HEK293 (cell line): ENCODE measurements around the gene DYNLRB1.

Experiments
- ZNF837 ChIP-seq: fragments of 450-650 bp; formaldehyde crosslinking; IDR thresholded peaks from 2 replicates; pipeline ENCODE4 v1.5.1; 2016; ENCODE audit warnings: missing biosample characterization, missing genetic modification characterization
- TF ChIP-seq, protein P1 (sequence below): fragments of 450-650 bp; formaldehyde crosslinking; IDR thresholded peaks from 2 replicates; pipeline ENCODE4 v1.5.1; 2016; ENCODE audit warnings: missing biosample characterization, missing genetic modification characterization

DNA sequence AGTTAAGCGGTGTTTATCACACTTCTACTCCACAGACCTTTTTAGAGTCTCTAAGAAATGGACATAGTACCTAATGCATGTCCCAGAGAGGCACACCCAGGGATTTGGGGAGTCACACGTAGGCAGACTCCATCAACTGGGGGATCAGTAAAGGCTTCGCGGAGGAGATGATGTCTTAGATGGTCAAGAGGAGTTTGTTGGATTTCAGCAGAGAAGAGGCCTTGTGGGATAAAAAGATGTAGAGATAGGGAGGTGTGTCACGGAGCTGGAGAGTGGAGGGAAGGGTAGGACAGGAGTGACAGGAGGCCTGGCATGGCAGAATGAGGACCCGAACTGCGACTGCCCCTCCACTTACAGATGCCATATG lies 9.1 kb downstream of the DYNLRB1 start:
- TF ChIP-seq, protein P1, sequence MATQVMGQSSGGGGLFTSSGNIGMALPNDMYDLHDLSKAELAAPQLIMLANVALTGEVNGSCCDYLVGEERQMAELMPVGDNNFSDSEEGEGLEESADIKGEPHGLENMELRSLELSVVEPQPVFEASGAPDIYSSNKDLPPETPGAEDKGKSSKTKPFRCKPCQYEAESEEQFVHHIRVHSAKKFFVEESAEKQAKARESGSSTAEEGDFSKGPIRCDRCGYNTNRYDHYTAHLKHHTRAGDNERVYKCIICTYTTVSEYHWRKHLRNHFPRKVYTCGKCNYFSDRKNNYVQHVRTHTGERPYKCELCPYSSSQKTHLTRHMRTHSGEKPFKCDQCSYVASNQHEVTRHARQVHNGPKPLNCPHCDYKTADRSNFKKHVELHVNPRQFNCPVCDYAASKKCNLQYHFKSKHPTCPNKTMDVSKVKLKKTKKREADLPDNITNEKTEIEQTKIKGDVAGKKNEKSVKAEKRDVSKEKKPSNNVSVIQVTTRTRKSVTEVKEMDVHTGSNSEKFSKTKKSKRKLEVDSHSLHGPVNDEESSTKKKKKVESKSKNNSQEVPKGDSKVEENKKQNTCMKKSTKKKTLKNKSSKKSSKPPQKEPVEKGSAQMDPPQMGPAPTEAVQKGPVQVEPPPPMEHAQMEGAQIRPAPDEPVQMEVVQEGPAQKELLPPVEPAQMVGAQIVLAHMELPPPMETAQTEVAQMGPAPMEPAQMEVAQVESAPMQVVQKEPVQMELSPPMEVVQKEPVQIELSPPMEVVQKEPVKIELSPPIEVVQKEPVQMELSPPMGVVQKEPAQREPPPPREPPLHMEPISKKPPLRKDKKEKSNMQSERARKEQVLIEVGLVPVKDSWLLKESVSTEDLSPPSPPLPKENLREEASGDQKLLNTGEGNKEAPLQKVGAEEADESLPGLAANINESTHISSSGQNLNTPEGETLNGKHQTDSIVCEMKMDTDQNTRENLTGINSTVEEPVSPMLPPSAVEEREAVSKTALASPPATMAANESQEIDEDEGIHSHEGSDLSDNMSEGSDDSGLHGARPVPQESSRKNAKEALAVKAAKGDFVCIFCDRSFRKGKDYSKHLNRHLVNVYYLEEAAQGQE (tag by site-specific recombination): no peak
- no peak for TF ChIP-seq ZNF837 (tag by site-specific recombination)
